Kidney tubule cell (primary cell): Measurements from ENCODE around the gene UNC5B.

Experiments used
- DNase-seq: peaks from one replicate; pipeline ENCODE4 v3.0.0-alpha.2; 2018; ENCODE audit warnings: low spot score

The UNC5B gene

DNA sequence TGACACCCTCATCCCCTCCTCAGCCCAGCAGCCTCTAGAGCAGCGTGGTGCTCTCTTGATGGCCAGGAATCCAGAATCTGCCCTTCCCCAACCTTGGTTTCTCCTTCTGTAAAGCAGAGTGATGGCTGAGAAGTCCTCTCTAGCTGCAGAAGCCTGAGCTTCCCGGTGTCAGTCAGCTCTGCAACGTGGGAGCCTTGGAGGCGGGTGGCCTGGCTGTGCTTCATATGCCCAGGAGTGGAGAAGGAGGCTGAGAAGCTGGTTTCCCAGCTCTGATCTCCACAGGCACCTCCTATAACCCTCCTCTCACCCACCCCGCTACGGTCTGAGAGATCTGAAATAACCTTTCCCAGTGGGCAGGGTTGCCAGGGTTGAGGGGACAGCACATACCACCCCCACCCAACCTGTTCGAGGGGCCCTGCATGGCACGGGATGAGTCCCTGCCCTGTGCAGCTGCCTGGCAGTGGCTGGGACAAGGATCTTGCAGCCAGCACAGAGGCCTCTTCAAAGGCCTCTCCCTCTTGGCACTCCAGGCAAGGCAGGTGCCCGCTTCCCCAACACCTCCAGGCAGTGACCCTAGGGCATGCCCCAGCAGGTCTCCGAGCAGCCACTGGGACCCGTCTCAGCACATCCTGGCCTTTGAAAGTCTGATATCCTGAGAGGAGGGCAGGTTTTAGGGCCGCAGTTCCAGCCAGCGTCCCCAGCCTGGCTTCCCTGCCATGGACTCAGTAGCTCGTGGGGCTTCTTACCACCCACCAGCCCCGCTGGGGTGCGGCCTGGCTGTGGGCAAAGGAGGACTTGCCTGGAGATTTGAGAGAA lies 88.4 kb downstream of the UNC5B start:
- DNase-seq: no peak

DNA sequence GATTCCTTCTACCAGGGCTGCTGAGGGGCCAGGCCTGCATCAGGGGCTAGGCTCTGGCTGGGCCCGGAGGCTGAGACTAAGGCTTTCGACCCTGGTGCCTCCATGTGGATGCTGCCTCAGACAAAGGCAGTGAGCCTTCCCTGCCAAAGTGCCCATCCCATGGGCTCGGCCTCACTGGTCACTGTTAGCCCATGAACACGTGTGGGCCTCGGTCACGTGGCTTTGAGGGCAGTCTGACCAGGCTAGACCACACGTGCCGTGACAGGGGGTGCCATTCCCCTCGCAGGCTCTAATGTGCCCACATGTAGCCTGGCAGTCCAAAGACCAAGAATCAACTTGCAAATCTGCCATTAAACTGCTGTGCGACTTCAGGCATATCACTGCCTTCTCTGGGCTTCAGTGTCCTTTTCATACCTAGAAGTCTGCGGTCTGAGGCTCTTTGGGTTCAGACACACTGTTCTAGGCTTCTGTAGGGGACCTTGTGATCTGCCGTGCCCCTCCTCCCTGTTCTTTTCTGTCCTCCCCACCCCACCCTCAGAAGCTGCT lies 89.1 kb downstream of the UNC5B start:
- DNase-seq: no peak

DNA sequence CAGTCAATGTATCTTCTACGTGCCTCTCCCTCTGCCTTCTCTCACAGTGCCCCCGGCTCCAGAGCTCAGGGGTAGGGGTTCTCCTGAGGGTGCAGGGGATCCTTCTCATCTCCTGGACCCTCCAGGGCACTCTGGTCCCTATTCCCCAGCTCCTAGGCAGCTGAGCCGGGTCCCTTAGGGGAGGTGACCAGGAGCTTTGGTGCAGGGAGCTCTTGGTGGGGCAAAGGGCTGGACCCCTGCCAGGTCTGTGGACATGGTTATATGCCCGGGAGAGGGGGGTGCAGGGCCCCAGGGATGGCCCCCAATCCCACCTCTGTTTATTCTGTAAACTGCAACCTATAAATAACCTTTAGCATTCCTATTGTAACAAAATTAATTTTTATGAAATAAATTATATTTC lies 90.1 kb downstream of the UNC5B start:
- no peak for DNase-seq

DNA sequence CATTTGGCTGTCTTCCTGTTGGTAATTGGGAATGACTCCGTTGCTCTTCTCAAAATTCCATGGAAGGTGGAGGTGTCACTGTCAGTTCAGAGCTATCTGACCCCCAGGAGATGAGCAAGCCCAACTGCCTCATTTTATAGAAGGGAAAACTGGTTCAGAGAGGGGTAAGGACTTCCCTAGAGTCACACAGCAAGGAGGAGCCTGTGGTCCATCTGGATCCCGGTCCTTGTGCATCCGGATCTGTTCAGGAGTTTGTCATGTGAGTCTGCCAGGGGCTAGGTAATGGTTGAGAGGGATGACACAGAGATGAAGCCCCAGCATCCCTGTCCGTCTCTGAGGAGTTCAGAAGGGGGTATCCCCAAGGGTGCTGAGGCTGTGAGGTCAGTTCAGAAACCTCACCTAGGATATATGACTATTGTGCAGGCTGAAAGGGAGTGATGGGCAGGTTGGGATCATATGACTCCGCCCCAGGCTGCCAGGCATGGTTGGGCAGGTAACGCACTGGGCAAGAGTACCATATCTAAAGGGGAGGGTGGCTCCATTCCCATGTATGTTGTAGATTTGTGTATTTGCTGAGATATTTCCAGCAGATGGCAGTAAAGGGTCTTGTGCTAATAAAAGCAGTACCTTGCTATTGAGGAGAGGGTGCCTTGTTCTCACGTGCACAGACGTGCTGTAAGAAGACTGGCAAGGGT lies 90.7 kb downstream of the UNC5B start:
- peak; percentile 60 for DNase-seq

DNA sequence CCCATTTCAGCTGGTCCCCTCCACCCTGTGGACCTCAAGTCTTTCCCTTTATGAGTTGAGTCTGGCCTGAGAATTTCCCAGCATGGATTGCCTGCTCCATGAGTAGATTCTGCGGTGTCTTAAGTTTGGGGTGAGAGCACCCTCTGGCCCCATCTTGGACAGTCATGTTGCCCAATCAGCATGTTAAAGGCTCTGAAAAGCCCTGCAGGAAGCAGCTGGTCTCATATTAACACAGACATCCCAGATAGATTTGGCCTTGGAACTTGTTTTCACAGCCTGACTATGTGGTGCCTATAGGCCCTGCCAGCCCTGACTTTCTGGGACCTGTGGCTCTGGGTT lies 91.2 kb downstream of the UNC5B start:
- DNase-seq: no peak

DNA sequence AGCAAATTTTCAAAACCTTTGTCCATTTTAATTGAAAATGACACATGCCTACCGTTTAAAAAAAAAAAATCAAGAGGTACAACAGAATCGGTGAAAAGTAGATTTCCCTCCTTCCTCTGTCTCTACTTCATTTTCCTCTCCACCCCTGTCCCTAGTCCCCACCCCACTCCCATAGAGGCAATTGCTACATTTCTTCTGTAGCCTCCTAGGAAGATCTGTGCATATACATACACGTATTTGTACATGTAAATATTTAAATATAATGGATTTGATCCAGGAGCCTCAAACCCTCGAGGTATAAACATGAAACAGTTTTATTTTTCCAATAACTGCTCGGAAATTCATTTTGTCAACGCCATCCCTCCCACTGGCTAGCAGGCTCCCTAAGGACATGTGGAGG lies 92.5 kb downstream of the UNC5B start:
- no peak for DNase-seq

DNA sequence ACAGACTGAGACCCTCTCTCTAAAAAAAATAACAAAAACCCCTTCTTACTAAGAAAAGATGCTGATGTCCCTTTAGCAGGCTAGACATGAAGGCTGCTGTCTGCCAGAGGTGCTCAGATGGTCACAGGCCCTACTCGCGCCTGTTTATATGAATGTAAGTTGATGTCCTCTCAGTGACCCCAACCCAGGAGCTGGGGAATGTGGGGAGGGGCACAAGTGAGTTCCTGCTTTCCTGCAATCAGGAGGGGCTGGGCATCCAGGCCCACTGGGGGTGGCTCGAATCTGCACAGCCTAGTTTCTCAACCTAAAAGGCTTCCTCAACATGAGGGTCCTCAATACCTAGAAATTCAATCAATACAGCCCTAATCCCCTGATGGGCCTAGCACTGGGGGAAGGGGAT lies 94.6 kb downstream of the UNC5B start:
- DNase-seq: no peak

DNA sequence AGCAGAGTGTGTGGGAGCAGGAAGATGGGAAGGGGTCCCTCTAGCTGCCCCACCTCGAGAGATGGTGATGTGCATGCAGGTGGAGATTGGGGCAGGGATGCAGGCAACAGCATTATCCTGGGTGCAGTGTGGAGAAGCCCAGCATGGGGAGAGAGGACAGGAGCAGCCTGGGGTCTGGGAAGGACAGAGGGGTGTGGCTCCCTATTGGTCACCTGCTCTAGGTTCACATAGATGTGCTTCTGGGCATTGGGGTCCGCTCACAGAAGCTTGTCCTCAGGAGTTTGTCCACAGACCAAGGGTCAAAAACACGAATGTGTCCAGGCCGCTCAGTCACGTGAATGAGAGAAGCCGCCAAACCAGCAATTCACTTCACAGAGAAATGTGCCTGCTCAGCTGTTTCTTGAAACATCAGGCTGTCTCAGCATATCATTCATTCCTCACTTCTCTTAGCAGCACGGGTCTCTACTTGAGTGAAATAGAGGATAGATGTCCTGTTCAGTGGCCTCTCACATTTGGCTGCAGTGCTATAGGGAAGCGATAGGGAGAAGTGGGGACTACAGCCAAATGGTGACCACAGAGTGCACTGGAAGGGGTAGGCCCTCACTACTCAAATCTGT lies 95.2 kb downstream of the UNC5B start:
- DNase-seq: no peak

DNA sequence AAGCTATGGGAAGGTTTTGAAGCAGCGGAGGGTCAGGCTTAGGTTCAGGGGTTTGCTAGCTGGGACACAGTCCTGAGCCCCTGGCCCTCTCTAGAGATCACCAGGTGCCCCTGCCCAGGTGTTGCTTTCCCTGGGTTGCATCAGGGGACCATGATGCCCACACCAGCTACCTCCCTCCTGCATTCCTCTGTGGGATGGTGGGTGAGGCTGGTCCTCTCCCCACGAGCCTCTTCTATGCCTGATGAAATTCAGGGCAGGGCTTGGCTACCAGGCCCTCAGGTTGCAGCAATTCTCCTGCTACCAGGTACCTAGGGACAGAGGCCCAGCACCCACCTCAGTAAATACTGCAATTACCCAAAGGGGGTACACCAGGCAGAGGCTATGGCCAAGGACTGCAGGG lies 95.9 kb downstream of the UNC5B start:
- DNase-seq: no peak

DNA sequence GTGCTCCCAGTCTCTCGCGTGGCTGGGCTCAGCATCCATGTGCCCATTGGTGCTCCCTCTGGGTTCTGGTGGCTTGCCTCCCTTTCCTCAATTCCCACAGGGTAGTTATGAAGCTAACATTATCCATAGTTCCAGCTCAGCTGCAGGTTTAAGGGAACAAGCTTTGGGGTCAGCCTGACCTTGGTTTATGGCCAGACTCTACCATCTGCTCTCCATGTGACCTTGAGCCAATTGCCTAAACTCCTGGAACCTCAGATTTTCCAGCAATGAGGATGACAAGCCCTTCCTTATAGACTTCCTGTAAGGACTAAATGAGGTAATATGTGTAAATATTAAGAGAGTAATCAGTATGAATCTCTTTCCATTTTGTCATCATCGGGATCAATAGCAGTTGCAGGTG lies 96.6 kb downstream of the UNC5B start:
- DNase-seq: no peak

DNA sequence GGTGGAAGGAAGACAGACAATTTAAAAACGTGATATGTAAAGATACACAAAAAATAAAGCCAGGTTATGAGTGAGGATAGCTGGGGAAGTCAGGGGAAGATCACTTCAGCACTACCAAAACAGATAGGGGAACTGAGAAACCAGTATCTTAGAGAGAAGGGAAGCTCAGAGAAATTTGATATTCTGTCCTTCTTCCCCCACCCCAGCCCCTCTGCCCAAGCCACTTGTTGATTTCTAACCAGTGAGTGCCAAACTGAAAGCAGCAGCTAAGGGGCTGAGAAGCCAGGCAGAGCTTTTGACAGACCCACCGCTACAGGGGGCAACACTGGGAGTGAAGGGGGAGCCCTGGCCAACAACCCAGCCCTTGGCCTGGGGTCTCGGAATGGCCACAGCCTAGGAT lies 97.5 kb downstream of the UNC5B start:
- DNase-seq: no peak

DNA sequence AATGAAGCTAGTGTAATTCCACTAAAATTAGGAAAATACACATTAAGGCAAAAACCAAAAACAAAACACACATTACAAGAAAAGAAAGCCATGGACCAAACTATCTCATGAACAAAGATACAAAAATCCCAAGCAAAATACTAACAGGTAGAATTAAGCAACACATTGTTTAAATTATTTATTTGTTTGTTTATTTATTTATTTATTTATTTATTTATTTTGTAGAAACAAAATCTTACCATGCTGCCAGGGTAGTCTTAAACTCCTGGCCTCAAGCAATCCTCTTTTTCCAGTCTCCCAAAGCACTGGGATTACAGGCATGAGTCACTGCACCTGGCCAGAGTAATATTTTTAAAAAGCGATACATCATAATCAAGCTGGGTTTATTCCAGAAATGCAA lies 99.8 kb downstream of the UNC5B start:
- no peak for DNase-seq

DNA sequence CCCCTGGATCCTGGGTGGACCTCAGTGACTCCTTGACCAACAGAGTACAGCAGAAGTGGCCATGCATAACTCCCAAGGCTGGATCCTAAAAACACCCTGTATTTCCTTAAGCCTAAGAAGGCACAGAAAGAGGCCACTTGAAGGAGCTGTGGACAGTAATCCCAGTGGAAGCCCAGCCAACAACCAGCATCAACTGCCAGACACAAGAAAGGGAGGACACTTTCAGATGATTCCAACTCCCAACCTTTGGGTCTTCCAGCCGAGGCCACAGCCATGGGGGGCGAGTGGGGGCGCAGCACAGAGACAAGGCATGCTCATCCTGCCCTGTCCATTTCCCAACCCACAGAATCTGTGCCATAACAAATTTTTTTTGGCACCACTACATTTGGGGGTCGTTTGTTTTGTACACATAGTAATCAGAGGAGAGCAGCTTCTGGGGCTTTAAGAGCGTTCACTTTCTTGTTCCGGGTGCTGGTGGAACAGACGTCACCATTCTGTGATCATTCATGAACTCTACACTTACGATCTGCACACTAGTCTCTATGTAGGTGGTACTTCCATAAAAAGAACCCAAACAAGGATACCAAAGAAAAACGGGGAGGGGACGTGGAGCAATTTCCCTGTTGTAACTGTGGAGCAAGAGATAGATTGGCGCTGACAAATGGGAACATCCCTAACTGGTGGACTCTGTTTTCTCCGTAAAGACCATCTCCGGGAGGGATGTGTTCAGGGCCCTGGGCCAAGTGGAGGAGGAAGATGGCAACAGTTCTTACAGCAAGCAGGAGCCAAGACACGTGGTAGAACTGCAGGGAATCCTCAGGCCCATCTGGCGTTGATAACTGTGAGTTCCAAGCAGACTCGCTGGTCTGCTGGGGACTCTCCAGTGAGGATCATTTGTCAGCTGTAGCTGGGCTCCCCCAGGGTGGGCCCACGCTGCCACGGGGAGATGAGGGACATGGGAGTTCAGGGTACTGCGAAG lies 100.7 kb downstream of the UNC5B start:
- DNase-seq: no peak

DNA sequence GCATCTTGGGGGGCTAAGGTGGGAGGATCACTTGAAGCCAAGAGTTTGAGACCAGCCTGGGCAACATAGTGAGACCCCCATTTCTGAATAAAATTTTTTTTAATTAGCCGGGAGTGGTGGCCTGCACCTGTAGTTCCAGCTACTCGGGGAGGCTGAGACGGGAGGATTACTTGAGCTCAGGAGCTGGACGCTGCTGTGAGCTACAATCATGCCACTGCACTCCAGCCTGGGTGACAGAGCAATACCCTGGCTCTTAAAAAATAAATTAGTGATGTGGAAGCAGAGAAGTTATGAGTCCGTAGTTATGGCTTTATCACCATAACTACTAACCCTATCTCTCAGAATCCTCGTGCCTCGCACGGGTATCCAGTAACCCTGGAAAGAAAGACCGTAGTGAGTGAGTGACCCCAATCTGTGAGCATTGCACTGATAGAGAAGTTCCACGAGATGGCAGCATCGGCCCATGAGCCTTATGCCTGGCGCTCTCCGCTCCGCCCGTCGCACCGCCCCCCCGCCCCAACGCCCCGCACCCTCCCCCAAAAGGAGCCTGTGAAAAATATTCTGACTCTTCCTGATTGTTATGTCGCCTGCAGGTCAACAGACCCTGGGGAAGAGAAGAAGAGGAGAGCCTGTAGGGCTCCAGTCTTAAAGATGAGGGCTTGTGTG lies 101.8 kb downstream of the UNC5B start:
- DNase-seq: peak; percentile 42

DNA sequence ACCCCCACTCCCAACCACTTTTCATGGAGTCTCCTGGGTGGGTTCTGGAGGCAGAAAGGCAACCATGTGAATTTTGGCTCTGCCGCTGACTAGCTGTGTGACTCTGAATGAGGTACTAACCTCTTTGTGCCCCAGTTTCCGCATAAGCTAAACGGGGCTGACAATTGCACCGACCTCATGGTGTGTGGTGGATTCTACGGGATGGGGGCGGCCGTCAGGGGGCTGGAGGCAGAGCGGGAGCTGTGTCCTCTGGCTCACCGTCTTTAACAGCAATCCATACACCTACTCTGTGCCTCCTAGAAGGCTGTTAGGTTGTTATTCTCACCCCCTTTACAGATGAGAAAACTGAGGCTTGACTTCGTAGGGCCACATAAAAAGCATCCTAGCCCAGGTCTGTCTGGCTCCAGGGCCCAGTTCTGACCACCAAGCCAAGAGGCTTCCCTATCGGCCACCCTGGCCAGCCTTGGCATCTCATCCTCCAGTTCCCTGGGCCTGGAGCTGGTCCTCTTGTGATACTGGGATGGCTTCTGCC lies 102.4 kb downstream of the UNC5B start:
- no peak for DNase-seq

DNA sequence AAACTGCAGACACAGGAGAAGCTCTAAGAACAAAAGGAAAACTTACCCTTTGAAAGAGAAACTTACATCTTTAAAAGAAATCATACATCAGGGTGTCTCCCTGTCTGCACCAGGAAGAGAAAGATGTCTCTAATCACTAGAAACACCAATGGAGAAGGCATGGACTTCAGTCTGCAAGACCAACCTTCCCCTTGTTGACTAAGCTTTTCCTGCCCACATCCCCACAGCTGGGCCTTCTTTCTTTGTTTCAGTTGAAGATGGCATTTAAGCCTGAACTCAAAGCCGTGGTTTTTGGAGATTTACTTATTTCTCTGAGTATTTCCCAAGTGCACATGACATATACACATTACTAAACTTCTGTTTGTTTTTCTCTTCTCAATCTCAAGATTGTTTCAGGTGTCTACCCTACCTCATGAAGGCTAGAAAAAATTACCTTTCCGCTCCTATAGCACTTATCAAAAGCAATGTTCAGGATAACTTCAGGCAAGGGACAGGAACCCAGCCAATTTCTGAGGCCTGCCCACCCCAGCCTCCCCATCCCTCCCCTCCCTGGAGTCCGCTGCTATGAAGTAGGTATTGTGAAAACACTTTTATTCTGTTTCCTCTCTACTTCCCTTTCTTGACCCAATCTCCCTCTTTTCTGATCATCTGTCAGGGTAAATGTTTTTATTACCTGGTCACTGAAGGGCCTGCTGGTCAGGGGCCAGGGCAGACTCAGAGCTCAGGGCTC lies 103.9 kb downstream of the UNC5B start:
- no peak for DNase-seq

DNA sequence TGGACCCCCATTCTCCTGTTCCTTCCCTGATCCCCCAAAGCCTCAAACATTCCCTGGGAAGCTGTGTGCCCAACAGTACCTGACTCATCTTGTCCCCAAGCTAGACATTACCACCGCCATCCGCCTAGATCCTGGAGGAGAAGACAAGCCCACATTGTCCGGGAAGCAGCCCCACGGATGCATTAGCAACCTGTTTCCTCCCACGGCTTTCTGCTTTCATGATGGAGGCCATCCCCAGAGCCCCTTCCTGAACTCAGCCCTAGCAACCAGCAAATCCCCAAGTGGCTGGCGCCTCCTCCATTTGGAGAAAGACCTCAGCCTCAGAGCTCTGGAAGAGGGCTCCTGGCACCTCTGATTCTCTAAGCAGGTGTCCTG lies 104.4 kb downstream of the UNC5B start:
- DNase-seq: no peak

DNA sequence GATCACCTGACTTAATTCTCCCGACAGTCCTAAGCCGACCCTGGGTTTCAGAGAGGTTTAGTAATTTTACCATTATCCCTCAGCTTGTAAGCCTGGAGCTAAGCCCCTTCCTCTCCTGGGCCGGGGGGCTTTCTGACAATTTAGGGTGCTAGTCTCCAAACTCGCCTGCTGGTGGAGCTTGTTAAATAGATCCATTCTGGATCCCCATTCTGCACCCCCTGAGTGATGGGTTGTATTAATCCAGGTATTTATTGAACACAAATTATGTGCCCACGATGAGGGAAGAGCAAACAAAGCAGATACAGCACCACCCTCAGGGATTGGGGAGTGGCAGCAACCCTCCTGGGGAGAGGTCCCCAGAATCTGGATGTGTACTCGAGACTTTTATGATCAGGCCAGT lies 105.4 kb downstream of the UNC5B start:
- DNase-seq: no peak

DNA sequence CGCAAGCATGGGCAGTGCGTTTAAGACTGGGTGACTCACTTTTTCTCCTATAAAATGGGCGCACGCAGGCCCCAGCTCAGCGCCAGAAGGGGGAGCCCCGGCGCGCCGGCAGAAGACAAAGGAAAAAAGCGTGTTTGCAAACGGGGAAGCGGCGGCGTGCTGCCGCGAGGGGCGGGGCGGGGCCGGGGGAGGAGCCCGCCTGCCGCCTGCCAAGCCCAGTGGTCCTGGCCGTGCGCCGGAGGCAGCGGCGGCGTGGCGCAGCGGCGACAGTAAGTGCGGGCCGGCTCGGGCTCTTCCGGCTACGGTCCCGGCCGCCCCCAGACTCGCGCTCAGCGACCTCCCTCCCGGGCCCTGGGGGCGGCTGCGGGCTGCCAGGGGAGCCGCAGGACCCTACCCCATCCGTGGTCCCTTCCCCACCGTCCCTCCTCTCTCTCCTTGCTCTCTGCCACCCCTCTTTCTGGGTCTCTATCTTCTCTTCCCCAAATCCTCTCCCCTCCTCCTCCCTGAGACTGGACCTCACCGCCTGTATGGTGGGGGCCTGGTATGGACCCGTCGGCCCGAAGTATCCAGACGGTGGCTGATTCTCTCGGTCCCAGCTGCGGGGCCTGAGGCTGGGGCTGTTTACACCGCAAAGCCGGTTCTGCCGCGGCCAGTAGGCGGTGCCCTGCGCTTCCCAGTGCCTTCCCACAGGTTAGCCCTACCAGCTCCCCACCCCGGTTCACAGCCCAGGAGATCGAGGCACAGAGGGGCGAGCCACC lies 106.9 kb downstream of the UNC5B start, which contains the start of gene SLC29A3:
Gene SLC29A3 (plus strand): TSS at position 218 of the 758 bp plus-strand sequence. CDS start 51 bp downstream, at position 269.
- DNase-seq: peak; percentile 85
